Measurements from ENCODE around the gene RCOR3.
"Not testable (repeated sequence)": the region's sequence is repeated elsewhere in the genome, so short reads cannot be mapped to it uniquely, and the experiment has no call there.

The RCOR3 gene

DNA sequence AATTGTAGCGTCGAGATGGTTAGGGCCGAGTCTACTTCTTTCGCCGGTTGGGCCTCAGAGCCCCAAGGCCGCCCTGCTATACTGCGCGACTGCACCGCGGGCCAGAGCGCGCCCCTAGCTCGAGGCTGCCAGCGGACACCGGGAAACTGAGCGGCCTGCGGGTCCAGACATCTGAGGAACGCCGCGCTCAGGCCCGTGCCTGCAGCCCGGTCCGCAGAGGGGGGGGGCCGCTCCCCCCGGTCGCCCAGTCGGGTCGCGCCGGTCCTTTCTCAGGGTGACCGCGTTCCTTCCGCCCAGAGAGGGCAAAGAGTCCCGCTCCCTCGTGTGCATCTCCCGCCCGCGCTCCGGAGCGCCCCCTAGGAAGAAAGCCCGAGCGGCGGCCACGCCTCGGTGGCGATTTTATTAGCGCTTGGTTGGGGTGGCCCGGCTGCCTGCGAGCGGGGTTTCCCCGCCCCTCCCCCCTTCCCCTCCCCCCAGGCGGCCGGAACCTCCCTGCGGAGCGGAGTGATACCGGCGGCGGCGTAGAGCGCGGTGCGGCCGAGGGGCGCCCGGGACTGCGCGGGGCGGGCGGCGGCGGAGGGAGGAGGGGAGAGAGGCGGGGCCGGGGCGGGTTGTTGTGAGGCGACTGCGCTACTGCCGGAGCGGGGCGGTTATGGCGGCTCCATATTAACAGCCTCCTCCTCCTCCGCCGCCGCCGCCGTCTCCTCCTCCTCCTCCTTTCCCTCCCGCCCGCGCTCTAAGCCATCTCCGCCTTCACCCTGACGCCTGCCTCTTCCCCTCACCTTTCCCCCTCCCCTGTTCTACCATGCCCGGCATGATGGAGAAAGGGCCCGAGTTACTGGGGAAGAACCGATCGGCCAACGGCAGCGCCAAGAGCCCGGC is at the start of gene RCOR3:
RCOR3 (plus strand) TSS at position 611 of the 882 bp plus-strand sequence; CDS start at position 806, 195 bp downstream.
- H3K9me3 Mint-ChIP-seq = no peaks in the 10 kb centered on the region
- H3K4me1 Mint-ChIP-seq = peaks cover 14% of the 10 kb centered on the region
- H3K4me3 Mint-ChIP-seq = peak within 1 kb of the TSS; percentile 92
- no peaks in the 10 kb centered on the region for H3K27me3 Mint-ChIP-seq
- peak within 1 kb of the TSS; percentile 96 for H3K27ac Mint-ChIP-seq
- DNase-seq (ENCODE audit: low spot score in 2 of 2) = peak; percentile 85 to 90
- ATAC-seq (ENCODE audit: low read depth) = peak; percentile 72
- H3K36me3 Mint-ChIP-seq = peaks cover under 1% of the 10 kb centered on the region

DNA sequence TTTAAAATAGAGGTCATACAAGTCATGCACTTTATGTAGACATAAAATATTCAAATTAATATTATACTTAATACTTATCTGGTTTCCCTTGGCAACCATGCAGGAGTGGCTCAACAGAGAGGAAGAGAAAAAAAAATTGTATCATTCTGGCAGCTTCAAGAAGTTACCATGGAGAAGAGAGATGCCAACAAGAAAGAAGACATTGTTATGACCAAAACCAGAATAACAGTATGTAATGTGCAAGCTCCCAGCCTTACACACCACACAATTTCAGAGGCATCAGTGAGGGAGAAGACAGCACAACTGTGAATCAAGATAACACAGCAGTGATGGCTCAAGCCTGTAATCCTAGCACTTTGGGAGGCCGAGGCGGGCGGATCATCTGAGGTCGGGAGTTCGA is 49.1 kb upstream of the RCOR3 start:
- DNase-seq (ENCODE audit: low spot score in 2 of 2) (no peak), ATAC-seq (ENCODE audit: low read depth) (no peak)
- Mint-ChIP-seq H3K36me3 (no peaks in the 10 kb centered on the region), H3K9me3 (no peaks in the 10 kb centered on the region), H3K4me1 (no peaks in the 10 kb centered on the region), H3K27ac (no peak overlapping the region), H3K27me3 (no peaks in the 10 kb centered on the region), H3K4me3 (no peak overlapping the region)

DNA sequence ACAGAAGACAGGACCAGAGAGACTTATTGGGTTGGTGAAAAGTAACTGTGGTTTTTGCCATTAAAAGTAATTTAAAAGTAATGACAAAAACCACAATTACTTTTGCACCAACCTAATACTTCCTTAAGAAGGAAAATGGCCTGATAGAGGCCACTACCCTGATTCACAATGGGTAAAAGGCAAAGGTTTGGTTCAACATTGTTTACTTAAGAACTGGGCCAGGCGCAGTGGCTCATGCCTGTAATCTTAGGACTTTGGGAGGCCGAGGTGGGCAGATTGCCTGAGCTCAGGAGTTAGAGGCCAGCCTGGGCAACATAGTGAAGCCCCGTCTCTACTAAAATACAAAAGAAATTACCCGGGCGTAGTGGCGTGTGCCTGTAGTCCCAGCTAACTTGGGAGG is 48.2 kb upstream of the RCOR3 start:
- DNase-seq (ENCODE audit: low spot score in 2 of 2) = no peak
- Mint-ChIP-seq H3K9me3 (no peaks in the 10 kb centered on the region), H3K27me3 (no peaks in the 10 kb centered on the region), H3K4me3 (no peak overlapping the region), H3K36me3 (no peaks in the 10 kb centered on the region), H3K27ac (no peak overlapping the region), H3K4me1 (no peaks in the 10 kb centered on the region)
- no peak for ATAC-seq (ENCODE audit: low read depth)

DNA sequence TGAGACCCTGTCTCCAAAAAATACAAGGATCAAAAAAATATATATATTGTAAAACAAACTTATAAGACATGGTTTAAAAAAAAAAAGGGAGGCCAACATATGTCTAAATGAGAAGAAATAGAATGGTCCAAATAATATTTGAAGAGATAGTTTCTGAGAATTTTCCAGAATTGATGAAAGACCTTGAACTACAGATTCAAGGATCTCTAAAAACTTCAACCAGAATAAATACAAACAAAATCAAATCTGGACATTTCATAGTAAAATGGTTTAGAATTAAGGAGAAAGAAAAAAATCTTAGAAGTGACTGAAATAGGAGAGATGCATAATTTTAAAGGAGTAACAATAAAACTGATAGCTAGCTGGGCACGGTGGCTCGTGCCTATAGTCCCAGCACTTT is 45.5 kb upstream of the RCOR3 start:
- DNase-seq (ENCODE audit: low spot score in 2 of 2) = no peak
- Mint-ChIP-seq H3K27me3 (no peaks in the 10 kb centered on the region), H3K4me1 (no peaks in the 10 kb centered on the region), H3K9me3 (no peaks in the 10 kb centered on the region), H3K4me3 (no peak overlapping the region), H3K36me3 (no peaks in the 10 kb centered on the region), H3K27ac (no peak overlapping the region)
- ATAC-seq (ENCODE audit: low read depth) = no peak

DNA sequence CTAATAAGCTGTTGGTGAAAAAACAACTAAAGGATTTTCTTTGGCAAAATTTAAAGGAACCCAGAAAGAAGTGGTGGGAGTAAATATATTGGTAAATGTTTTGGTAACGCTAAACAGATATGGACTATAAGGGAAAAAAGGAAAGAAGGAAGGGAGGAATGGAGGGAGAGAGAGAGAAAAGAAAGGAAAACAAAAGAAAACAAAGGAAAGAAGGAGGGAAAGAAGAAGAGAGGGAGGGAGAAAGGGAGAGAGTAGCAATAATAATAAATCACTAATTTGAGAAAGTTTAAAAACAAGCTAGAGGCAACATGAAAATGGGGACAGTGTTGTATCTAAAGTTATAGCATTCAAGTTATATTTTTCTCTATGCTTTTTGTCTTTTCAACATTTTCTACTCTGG is 43.6 kb upstream of the RCOR3 start:
- Mint-ChIP-seq H3K27me3 (peaks cover 6% of the 10 kb centered on the region), H3K36me3 (no peaks in the 10 kb centered on the region), H3K27ac (no peak overlapping the region), H3K9me3 (no peaks in the 10 kb centered on the region), H3K4me3 (no peak overlapping the region), H3K4me1 (no peaks in the 10 kb centered on the region)
- no peak for DNase-seq (ENCODE audit: low spot score in 2 of 2)
- ATAC-seq (ENCODE audit: low read depth) = no peak

DNA sequence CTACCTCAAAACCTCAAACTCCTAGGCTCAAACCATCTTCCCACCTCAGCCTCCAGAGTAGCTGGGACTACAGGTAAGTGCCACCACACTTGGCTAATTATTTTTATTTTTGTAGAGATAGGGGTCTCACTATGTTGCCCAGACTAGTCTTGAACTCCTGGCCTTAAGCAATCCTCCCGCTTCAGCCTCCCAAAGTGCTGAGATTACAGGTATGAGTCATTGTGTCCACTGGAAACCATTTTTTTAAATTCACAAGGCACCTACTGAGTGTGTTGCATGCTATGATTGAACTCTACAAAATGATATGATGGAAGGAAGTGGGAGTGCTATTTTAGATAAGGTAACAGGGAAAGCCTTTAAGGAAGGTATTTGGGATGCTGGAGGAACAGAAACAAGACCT is 41.8 kb upstream of the RCOR3 start:
- Mint-ChIP-seq H3K27me3 (peaks cover 6% of the 10 kb centered on the region), H3K9me3 (no peaks in the 10 kb centered on the region), H3K4me1 (no peaks in the 10 kb centered on the region), H3K4me3 (no peak overlapping the region), H3K36me3 (no peaks in the 10 kb centered on the region), H3K27ac (no peak overlapping the region)
- no peak for ATAC-seq (ENCODE audit: low read depth)
- no peak for DNase-seq (ENCODE audit: low spot score in 2 of 2)

DNA sequence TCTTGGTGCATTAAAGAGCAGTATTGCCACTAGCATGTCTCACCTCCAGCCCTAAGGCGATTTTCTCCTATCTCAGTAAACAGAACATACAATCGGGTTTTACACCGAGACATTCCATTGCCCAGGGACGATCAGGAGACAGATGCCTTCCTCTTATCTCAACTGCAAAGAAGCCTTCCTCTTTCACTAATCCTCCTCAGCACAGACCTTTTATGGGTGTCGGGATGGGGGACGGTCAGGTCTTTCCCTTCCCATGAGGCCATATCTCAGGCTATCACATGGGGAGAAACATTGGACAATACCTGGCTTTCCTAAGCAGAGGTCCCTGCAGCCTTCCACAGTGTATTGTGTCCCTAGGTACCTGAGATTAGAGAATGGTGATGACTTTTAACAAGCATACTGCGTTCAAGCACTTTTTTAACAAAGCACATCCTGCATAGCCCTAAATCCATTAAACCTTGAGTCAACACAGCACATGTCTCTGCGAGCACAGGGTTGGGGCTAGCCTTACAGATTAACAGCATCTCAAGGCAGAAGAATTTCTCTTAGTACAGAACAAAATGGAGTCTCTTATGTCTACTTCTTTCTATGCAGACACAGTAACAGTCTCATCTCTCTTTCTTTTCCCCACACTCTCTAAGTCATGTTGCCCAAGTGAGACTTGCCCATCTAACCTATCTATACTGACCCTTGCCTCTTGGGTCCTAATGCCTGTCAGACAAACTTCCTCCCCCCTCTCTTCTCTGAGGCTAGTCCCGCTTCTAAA is 36.5 kb upstream of the RCOR3 start:
- DNase-seq (ENCODE audit: low spot score in 2 of 2); H3K9me3 Mint-ChIP-seq; ATAC-seq (ENCODE audit: low read depth): not testable (repeated sequence)

DNA sequence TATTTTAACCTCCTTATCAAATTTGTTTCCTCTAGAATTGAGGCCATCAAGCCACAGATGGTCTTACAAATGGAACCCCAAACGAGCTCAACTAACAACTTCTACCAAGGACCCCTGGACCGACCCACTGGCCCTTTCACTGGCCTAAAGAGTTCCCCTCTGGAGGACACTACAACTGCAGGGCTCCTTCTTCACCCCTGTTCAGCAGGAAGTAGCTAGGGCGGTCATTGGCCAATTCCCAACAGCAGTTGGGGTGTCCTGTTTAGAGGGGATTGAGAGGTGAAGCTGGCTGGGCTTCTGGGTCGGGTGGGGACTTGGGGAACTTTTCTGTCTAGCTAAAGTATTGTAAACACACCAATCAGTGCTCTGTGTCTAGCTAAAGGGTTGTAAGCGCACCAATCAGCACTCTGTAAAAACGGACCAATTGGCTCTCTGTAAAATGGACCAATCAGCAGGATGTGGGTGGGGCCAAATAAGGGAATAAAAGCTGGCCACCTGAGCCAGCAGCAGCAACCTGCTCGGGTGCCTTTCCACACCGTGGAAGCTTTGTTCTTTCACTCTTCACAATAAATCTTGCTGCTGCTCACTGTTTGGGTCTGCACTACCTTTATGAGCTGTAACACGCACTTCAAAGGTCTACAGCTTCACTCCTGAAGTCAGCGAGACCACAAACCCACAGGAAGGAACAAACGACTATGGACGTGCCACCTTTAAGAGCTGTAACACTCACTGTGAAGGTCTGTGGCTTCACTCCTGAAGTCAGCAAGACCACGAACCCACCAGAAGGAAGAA is 30.4 kb upstream of the RCOR3 start:
- H3K9me3 Mint-ChIP-seq; H3K36me3 Mint-ChIP-seq; H3K27ac Mint-ChIP-seq; H3K27me3 Mint-ChIP-seq; H3K4me1 Mint-ChIP-seq; ATAC-seq (ENCODE audit: low read depth); DNase-seq (ENCODE audit: low spot score in 2 of 2): not testable (repeated sequence)
- H3K4me3 Mint-ChIP-seq = peak overlapping the region; percentile 3

More for the DNA sequence above, 36.5 kb upstream of the RCOR3 start:
- H3K4me3 Mint-ChIP-seq, H3K4me1 Mint-ChIP-seq, H3K36me3 Mint-ChIP-seq, H3K27ac Mint-ChIP-seq: not testable (repeated sequence)
- peaks cover 11% of the 10 kb centered on the region for H3K27me3 Mint-ChIP-seq

DNA sequence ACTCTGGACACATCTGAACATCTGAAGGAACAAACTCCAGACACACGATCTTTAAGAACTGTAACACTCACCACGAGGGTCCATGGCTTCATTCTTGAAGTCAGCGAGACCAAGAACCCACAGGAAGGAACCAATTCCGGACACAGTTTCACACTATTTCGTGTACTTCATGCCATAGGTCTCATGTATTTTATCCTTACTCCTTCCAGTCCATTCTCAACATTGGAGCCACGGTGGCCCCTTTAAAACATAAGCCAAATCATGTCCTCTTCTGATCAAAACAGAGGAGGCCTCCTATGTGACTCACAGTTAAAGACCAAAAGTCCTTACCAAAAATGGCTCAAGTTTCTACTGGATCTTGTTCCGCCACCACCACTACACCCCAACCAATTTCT is 29.8 kb upstream of the RCOR3 start:
- no peak for DNase-seq (ENCODE audit: low spot score in 2 of 2)
- peaks cover 8% of the 10 kb centered on the region for H3K4me1 Mint-ChIP-seq
- no peak for ATAC-seq (ENCODE audit: low read depth)
- H3K36me3 Mint-ChIP-seq = no peaks in the 10 kb centered on the region
- H3K9me3 Mint-ChIP-seq = no peaks in the 10 kb centered on the region
- no peak overlapping the region for H3K27ac Mint-ChIP-seq
- peak overlapping the region; percentile 3 for H3K4me3 Mint-ChIP-seq
- peaks cover 1% of the 10 kb centered on the region for H3K27me3 Mint-ChIP-seq

DNA sequence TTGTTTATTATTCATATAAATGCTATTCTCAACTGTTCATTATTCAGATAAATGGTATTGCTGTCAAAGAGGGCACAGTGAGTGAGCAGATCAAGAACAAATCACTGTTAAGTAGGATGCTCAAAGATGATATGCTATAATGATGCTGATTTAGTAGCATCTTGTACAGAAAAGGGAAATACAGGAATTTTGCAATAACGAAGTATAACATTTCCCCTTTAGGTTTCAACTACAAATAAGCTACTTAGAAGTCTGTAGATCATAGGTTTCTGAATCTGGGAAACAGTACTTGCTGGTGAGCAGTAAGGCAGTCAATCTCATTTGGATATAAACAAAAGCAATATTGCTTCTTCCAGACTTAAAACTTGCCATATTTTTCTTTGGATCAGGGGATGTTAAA is 27.3 kb upstream of the RCOR3 start:
- Mint-ChIP-seq H3K9me3 (no peaks in the 10 kb centered on the region), H3K4me1 (peaks cover 8% of the 10 kb centered on the region), H3K36me3 (no peaks in the 10 kb centered on the region), H3K4me3 (no peak overlapping the region), H3K27ac (no peak overlapping the region), H3K27me3 (peaks cover 2% of the 10 kb centered on the region)
- ATAC-seq (ENCODE audit: low read depth) (no peak), DNase-seq (ENCODE audit: low spot score in 2 of 2) (no peak)

DNA sequence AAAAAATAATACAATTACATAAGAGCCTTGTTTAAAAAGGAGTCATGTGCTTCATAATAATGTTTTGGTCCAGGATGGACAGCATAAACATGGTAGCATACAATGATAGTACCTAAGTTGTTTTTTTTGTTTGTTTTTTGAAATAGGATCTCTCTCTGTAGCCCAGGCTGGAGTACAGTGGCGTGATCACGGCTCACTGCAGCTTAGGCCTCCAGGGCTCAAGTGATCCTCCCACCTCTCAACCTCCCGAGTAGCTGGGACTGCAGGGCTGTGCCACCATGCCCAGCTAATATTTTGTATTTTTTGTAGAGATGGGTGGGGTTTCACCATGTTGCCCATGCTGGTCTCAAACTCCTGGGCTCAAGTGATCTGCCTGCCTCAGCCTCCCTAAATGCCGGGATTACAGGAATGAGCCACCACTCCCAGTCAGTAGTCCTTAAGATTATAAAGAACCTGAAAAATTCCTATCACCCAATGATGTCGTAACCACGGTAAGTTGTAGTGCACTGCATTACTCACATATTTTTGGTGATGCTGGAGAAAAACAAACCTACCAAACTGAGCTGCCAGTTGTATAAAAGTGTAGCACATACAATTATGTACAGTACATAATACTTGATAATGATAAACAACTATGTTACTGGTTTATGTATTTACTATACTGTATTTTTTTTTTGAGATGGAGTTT is 22.4 kb upstream of the RCOR3 start:
- no peaks in the 10 kb centered on the region for H3K4me1 Mint-ChIP-seq
- DNase-seq (ENCODE audit: low spot score in 2 of 2) = no peak

DNA sequence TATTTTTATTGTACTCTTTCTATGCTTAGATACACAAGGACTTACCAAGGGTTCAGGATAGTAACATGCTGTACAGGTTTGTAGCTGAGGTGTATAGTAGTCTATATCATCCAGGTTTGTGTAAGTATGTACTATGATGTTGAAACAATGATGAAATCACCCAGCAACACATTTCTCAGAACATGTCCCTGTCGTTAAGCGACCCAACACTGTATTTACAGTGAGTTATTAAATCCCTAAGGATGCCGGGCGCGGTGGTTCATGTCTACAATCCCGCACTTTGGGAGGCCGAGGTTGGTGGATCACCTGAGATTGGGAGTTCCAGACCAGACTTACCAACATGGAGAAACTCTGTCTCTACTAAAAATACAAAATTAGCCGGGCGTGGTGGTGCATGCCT is 21.6 kb upstream of the RCOR3 start:
- DNase-seq (ENCODE audit: low spot score in 2 of 2) = no peak
- Mint-ChIP-seq H3K9me3 (peaks cover 2% of the 10 kb centered on the region), H3K36me3 (no peaks in the 10 kb centered on the region), H3K4me3 (no peak overlapping the region), H3K27me3 (peaks cover 3% of the 10 kb centered on the region), H3K4me1 (no peaks in the 10 kb centered on the region), H3K27ac (no peak overlapping the region)
- no peak for ATAC-seq (ENCODE audit: low read depth)

More for the DNA sequence above, 22.4 kb upstream of the RCOR3 start:
- no peak for ATAC-seq (ENCODE audit: low read depth)
- H3K36me3 Mint-ChIP-seq = no peaks in the 10 kb centered on the region
- H3K4me3 Mint-ChIP-seq = no peak overlapping the region
- peaks cover 3% of the 10 kb centered on the region for H3K27me3 Mint-ChIP-seq
- H3K27ac Mint-ChIP-seq = no peak overlapping the region
- peaks cover 2% of the 10 kb centered on the region for H3K9me3 Mint-ChIP-seq

DNA sequence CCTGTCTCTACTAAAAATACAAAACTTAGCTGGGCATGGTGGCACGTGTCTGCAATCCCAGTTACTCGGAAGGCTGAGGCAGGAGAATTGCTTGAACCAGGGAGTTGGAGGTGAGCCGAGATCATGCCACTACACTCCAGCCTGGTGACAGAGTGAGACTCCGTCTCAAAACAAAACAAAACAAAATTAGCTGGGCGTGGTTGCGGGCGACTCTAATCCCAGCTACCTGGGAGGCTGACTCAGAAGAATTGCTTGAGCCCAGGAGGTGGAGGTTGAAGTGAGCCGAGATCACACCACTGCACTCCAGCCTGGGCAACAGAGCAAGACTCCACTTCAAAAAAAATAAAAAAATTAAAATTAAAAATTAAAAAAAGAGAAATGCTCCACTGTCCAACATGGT is 18.6 kb upstream of the RCOR3 start:
- not testable (repeated sequence) for H3K27me3 Mint-ChIP-seq; H3K36me3 Mint-ChIP-seq; H3K4me3 Mint-ChIP-seq; H3K4me1 Mint-ChIP-seq; ATAC-seq (ENCODE audit: low read depth); H3K9me3 Mint-ChIP-seq; DNase-seq (ENCODE audit: low spot score in 2 of 2); H3K27ac Mint-ChIP-seq
